HG03060 (cell line): ENCODE measurements around the gene ITIH4.

Source experiments
- ATAC-seq: cut with Tn5 transposase; IDR thresholded peaks from one replicate; pipeline ENCODE4 v1.9.1; 2021; ENCODE audit warnings: low read depth, moderate number of reproducible peaks; ENCODE audit not compliant: unreplicated experiment

Gene ITIH4

DNA sequence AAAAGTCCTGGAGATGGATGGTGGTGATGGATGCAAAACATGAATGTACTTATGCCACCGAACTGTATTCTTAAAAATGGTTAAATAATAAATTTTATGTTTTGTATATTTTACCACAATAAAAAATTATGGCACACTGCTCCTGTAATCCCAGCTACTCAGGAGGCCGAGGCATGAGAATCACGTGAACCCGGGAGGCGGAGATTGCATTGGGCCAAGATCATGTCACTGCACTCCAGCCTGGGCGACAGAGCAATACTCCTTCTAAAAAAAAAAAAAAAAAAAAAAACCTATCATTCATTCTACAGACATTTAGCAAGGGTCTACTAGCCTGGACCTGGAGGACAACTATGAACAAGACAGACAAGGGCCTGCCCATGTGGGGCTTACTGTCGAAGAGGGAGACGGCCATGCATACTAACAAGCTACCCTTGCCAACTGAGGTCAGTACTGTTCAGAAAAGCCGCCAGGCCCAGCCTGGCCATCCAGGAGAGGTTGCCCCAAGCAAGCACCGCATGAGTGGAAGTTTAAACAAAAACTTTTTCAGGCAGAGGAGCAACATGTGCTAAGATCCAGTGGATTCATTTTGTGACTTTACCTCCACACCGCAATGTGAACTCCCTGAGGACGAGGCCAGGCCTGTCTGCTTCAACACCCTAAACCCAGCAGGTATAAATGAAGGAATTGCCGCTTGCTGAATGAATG lies 57.0 kb downstream of the ITIH4 start:
- no peak for ATAC-seq

DNA sequence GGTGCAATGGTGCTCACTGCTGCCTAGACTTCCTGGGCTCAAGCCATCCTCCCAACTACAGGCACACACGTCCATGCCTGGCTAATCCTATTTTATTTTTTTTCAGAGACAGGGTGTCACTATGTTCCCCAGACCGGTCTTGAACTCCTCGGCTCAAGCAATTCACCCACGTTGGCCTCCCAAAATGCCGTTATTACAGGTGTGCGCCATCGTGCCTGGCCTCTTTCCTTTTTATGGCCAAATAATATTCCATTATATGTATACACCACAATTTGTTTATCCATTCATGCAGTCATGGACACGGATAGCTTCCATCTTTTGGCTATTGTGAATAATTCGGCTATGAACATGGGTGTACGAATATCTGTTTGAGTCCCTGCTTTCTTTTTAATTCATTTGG lies 58.8 kb downstream of the ITIH4 start:
- ATAC-seq = no peak

GRCh38 chr3:52771334-52771681 lies 59.2 kb downstream of the ITIH4 start:
- no peak for ATAC-seq

GRCh38 chr3:52770496-52771333 lies 59.8 kb downstream of the ITIH4 start, which contains the start of gene NEK4:
NEK4 (minus strand) TSS chr3:52770940; CDS start chr3:52770746, 194 bp downstream.
- peak; percentile 65 for ATAC-seq

GRCh38 chr3:52769786-52770455 lies 60.6 kb downstream of the ITIH4 start:
- no peak for ATAC-seq

DNA sequence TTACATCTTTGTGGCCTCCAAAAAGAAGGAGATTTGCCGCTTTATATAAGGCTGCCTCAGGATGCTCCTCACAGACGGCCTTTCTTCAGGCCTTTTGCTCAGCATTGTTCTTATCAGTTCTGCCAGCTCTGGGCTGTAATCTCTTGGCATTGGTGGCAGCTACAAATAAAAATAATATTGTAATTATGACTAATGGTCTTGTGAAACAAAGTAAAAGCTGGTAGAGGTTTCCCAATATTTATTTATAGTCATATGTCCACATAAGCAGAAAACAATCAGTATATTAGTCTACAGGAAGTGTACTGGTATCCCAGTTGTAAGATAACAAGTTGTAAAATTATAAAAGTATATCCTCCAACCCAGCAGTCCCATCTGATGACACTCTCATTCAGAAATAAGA lies 67.0 kb downstream of the ITIH4 start:
- no peak for ATAC-seq
